Stimulated activated CD4-positive, alpha-beta T cell treated with anti-CD3 and anti-CD28 coated beads, Interleukin-12 subunit alpha, Interleukin-12 subunit beta, amount 100 ng/mL, for 24 hours (primary cell): ENCODE results near the gene SET.
"Not testable (repeated sequence)": the region's sequence is repeated elsewhere in the genome, so short reads cannot be mapped to it uniquely, and the experiment has no call there.

ENCODE experiments used
- DNase-seq, 2 experiments: peaks; one replicate each; pipeline ENCODE4 v3.0.0-alpha.2; 2020; ENCODE audit warnings: low read depth in 2 of 2

The SET gene

GRCh38 chr9:128688501-128689292 lies at the start of gene SET:
Gene SET, plus strand, starts transcription at chr9:128689222. Its CDS starts 361 bp downstream, at chr9:128689583.
- peak; percentile 83 to 92 for DNase-seq

- no peak for DNase-seq
These were observed 48.4 kb upstream of the SET start for GRCh38 chr9:128640603-128641002.

- no peak for DNase-seq
These were observed 46.3 kb upstream of the SET start for GRCh38 chr9:128642675-128643245.

- DNase-seq = no peak
These were observed 45.3 kb upstream of the SET start for GRCh38 chr9:128643519-128644300.

GRCh38 chr9:128648206-128648605 lies 40.8 kb upstream of the SET start:
- DNase-seq = peak; percentile 40 to 63

GRCh38 chr9:128651798-128652197 lies 37.2 kb upstream of the SET start:
- no peak for DNase-seq

GRCh38 chr9:128653908-128654307 lies 35.1 kb upstream of the SET start:
- no peak for DNase-seq

GRCh38 chr9:128654481-128654880 lies 34.5 kb upstream of the SET start:
- no peak for DNase-seq

- DNase-seq = peak; percentile 92 to 95
These were observed 32.3 kb upstream of the SET start, which contains the start of gene DYNC2I2 for GRCh38 chr9:128656416-128657343. Gene DYNC2I2, minus strand, starts transcription at chr9:128656847. Its CDS starts 121 bp downstream, at chr9:128656726.

- DNase-seq = no peak
These were observed 31.7 kb upstream of the SET start for GRCh38 chr9:128657344-128657704.

GRCh38 chr9:128657796-128658195 lies 31.2 kb upstream of the SET start:
- DNase-seq = no peak

GRCh38 chr9:128666481-128666941 lies 22.5 kb upstream of the SET start:
- DNase-seq = not testable (repeated sequence)

GRCh38 chr9:128669786-128670185 lies 19.2 kb upstream of the SET start:
- DNase-seq = no peak

GRCh38 chr9:128675382-128675781 lies 13.6 kb upstream of the SET start:
- DNase-seq = no peak

GRCh38 chr9:128677794-128678193 lies 11.2 kb upstream of the SET start:
- no peak for DNase-seq

- DNase-seq = peak in 1 of 2 experiments; percentile 34
These were observed 5.5 kb upstream of the SET start for GRCh38 chr9:128683340-128684064.

- DNase-seq = no peak
These were observed 5.0 kb upstream of the SET start for GRCh38 chr9:128684065-128684324.

GRCh38 chr9:128684325-128685199 lies 4.5 kb upstream of the SET start:
- peak; percentile 48 to 79 for DNase-seq

GRCh38 chr9:128685636-128686489 lies 3.2 kb upstream of the SET start:
- DNase-seq = no peak
